ENCODE results near the gene HDAC3.

DNA sequence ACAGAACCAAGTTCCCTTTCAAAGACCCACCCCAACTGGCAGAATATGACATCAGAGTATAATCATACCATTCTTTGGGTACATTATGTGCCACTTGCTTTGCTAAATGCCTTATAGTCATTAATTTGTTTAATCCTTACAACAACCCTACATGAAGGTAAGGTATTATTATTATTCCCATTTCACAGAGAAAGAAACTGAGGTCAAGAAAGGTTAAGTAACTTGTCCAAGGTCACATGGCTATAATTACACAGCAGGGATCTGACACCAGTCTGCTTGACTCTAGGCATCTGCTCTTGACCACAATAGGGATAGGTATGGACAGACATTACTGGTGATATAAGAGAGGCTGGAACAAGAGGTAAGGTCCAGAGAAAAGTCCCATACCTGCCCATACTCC lies 13.3 kb upstream of the HDAC3 start:
- TF ChIP-seq CTCF (conservative IDR thresholded peaks at IDR 0.05; ENCODE audit: low read length) (no peak), EZH2phosphoT487 (IDR thresholded peaks at IDR 0.05; ENCODE audit: borderline replicate concordance) (no peak)

Data from Loucy (cell line).